Suppressor macrophage (primary cell): Measurements from ENCODE around the gene PSTK.

Source experiments
- DNase-seq, 4 experiments: peaks; one replicate each; pipeline ENCODE4 v3.0.0-alpha.2; 2020 to 2022

Gene PSTK

GRCh38 chr10:123021517-123021916, 41.3 kb downstream of the PSTK start:
- peak in 2 of 4 experiments; percentile 6 to 18 for DNase-seq

- no peak for DNase-seq
Observed at GRCh38 chr10:123024540-123024939, 44.3 kb downstream of the PSTK start.

- no peak for DNase-seq
Observed at GRCh38 chr10:123026302-123026701, 46.1 kb downstream of the PSTK start.

- no peak for DNase-seq
Observed at GRCh38 chr10:123027861-123028260, 47.7 kb downstream of the PSTK start.

GRCh38 chr10:123031124-123031523, 50.9 kb downstream of the PSTK start:
- DNase-seq, result no peak

GRCh38 chr10:123034332-123034731, 54.1 kb downstream of the PSTK start:
- DNase-seq, result no peak

GRCh38 chr10:123035467-123036086, 55.4 kb downstream of the PSTK start:
- no peak for DNase-seq

- peak; percentile 3 to 49 (median 28) for DNase-seq
Observed at GRCh38 chr10:123038782-123039631, 58.8 kb downstream of the PSTK start.

- no peak for DNase-seq
Observed at GRCh38 chr10:123039632-123039930, 59.4 kb downstream of the PSTK start.
